Gastrocnemius medialis (tissue), 4 donors: Measurements from ENCODE around the gene PNLIPRP2. TPM values are rescaled to one million over a fixed set of nuclear protein-coding genes. Genes with fewer than 3 reads are reported as not detected.

ENCODE experiments used
- ATAC-seq, 2 donors: fragments of 150-250 bp; one replicate each; pipeline ENCODE4 v1.9.1; 2016
- DNase-seq, 2 donors: peaks; one replicate each; pipeline ENCODE4 v3.0.0-alpha.2; 2019
- H3K27ac ChIP-seq, 4 donors: fragments of 200-600 bp; sonication (generic); 1 replicate in 1 of 4; 2 replicates in 3 of 4; pipeline ENCODE4 v1.5.1; 2016 to 2018; ENCODE audit warnings: mild to moderate bottlenecking in 2 of 4, moderate library complexity in 1 of 4
- H3K27me3 ChIP-seq, 3 donors: fragments of 200-600 bp; sonication (generic) in 2 of 3; 1 replicate in 1 of 3; 2 replicates in 2 of 3; pipeline versions ENCODE4 v1.5.1 to v1.6.0; 2016 to 2019; ENCODE audit warnings: mild to moderate bottlenecking in 1 of 3, moderate library complexity in 1 of 3
- H3K36me3 ChIP-seq, 2 donors: fragments of 200-600 bp; sonication (generic) in 1 of 2; one replicate each; pipeline ENCODE4 v1.5.1; 2017 to 2018
- H3K4me1 ChIP-seq, 2 donors: fragments of 200-600 bp; sonication (generic) in 1 of 2; one replicate each; pipeline ENCODE4 v1.5.1; 2016 to 2017; ENCODE audit warnings: mild to moderate bottlenecking in 2 of 2
- H3K4me3 ChIP-seq, 4 donors: fragments of 200-600 bp; sonication (generic) in 3 of 4; 1 replicate in 1 of 4; 2 replicates in 3 of 4; pipeline ENCODE4 v1.5.1; 2016 to 2019; ENCODE audit warnings: mild to moderate bottlenecking in 2 of 4
- H3K9me3 ChIP-seq, 3 donors: fragments of 200-600 bp; sonication (generic) in 2 of 3; 1 replicate in 1 of 3; 2 replicates in 2 of 3; pipeline ENCODE4 v1.5.1; 2016 to 2019
- CTCF ChIP-seq, 5 experiments: fragments of 450-650 bp in 3 of 5; fragments of 200-600 bp in 2 of 5; sonication (generic) in 2 of 5; IDR thresholded peaks in 4 of 5; conservative IDR thresholded peaks in 1 of 5; 1 replicate in 4 of 5; 2 replicates in 1 of 5; pipeline ENCODE4 v1.5.1; 2016 to 2019; ENCODE audit warnings: antibody characterized with exemption in 5 of 5, mild to moderate bottlenecking in 3 of 5, moderate library complexity in 3 of 5
- POLR2A ChIP-seq, 2 donors: fragments of 450-650 bp; IDR thresholded peaks; one replicate each; pipeline ENCODE4 v1.6.1; 2017; ENCODE audit warnings: antibody characterized with exemption in 2 of 2, mild to moderate bottlenecking in 2 of 2, moderate library complexity in 2 of 2
- in situ Hi-C, 4 donors: fragments of 200-750 bp; cut with MboI; loops; one replicate each; pipeline versions ENCODE4 v1.15.0 to v1.8.0; 2017; ENCODE audit warnings: low sequenced_read_pairs in 4 of 4
- intact Hi-C: fragments of 100-400 bp; cut with DNase I; formaldehyde crosslinking; loops from one replicate; pipeline ENCODE4 v1.15.1; 2023; ENCODE audit warnings: low total_unique reads
- total RNA-seq, 4 donors: library from RNA; depleted of rRNA; stranded (reverse); fragments of >200 nt; gene quantifications; one replicate each; pipeline versions ENCODE4 v1.1.0 to v1.2.3, GENCODE V29; 2016

PNLIPRP2 gene
- total RNA-seq, 4 donors from 2014 or later, result not detected

DNA sequence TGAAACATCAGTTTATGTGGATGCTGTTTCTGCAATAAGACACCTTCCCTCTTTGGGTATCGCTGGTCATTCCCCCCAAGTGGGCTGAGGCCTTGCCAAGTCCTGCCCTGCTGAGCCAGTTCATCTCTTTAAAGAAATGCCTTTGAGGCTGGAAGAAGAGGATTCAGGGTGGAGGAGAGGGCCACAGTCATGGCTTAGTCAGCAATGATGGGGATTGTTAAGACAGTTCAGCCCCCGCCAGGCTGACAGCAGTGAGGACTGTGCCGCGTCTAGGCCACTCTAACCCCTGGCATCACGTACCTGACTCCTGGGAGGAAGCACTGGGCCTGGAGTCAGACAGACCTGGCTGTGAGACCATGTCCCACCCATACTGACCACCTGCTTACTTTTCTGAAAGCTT, 48.3 kb downstream of the PNLIPRP2 start:
- H3K27ac ChIP-seq, result no peak overlapping the region
- no peaks in the 10 kb centered on the region for H3K36me3 ChIP-seq
- TF ChIP-seq CTCF (IDR thresholded peaks at IDR 0.05 in 4 of 5, conservative IDR thresholded peaks at IDR 0.05 in 1 of 5) (no peak), POLR2A (IDR thresholded peaks at IDR 0.05) (no peak)
- no peaks in the 10 kb centered on the region for H3K9me3 ChIP-seq
- DNase-seq (no peak), ATAC-seq (no peak)
- in situ Hi-C loops, result no loop called here
- no peak overlapping the region for H3K4me3 ChIP-seq
- H3K4me1 ChIP-seq, result peaks cover 0 to 4% of the 10 kb centered on the region in 2 donors
- peaks cover 3 to 9% (median 8%) of the 10 kb centered on the region in 3 donors for H3K27me3 ChIP-seq
- intact Hi-C loops, result no loop called here

DNA sequence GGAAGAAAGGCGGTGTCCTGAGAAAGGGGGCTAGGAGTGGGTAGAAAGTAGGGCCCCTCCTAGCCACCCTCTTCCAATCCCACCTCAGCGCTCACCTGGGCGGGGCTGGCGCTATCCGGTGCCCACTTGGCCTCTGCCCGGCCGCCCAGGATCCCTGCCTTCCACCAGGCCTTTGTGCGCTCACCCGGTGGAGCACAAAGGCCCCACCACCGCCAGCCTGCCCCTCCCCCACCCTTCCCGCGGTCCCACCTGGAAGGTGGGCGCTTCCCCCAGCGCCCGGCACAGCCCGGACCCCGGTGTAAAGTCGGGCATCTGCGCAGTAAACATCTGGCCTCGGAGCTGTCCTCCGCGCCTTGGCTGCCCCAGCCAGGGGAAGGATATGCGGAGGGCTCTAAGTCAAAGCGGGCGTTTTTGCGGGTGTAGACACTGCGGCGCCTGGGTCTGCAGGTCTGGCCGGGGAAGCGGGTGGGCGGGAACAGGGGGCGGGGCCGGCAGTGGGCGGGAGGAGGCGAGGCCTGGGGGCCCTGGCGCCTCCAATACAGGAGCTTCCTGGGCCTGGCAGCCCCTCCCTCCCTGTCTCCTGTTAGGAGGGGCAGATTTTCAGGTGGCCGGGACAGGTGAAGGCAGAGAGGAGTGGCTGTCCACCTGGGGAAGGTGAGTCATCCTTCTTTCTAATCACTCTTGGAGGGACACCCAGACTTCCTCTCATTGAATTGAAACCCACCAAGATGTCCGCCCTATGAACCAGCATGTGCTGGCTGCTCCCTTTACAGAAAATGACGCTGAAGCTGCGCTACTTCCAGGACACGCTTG, 49.3 kb downstream of the PNLIPRP2 start:
- Histone ChIP-seq H3K36me3 (no peaks in the 10 kb centered on the region), H3K27ac (no peak overlapping the region), H3K4me3 (no peak overlapping the region), H3K9me3 (no peaks in the 10 kb centered on the region), H3K4me1 (peaks cover 0 to 4% of the 10 kb centered on the region in 2 donors), H3K27me3 (peaks cover 3 to 9% (median 8%) of the 10 kb centered on the region in 3 donors)
- intact Hi-C loops, result no loop called here
- no peak for TF ChIP-seq POLR2A (IDR thresholded peaks at IDR 0.05)
- no peak for TF ChIP-seq CTCF (IDR thresholded peaks at IDR 0.05 in 4 of 5, conservative IDR thresholded peaks at IDR 0.05 in 1 of 5)
- in situ Hi-C loops, result no loop called here
- DNase-seq (no peak), ATAC-seq (no peak)

DNA sequence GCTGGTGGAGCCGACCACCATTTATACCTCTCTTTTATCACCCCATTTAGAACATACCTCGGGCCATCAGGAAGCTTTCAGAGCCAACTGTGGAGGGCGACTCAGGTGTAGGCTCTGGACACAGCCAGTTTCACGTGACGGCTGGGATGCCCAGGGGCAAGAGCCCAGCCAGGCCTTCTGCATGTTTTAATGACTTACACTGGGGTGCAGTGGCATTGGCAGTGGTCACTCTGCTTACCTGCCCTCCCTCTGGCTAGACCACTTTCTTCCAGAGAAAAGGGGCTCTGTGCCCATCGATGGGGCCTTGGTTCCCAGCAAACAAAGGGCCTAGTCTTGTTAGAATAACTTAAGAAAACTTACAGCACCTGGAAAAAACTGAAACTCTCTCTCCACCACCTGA, 50.0 kb downstream of the PNLIPRP2 start:
- in situ Hi-C loops (no loop called here), intact Hi-C loops (no loop called here)
- H3K27ac ChIP-seq, result no peak overlapping the region
- H3K4me1 ChIP-seq, result peaks cover 0 to 2% of the 10 kb centered on the region in 2 donors
- ATAC-seq, result no peak
- peaks cover 3 to 9% (median 8%) of the 10 kb centered on the region in 3 donors for H3K27me3 ChIP-seq
- no peaks in the 10 kb centered on the region for H3K9me3 ChIP-seq
- no peak overlapping the region for H3K4me3 ChIP-seq
- H3K36me3 ChIP-seq, result no peaks in the 10 kb centered on the region
- DNase-seq, result no peak
- TF ChIP-seq POLR2A (IDR thresholded peaks at IDR 0.05) (no peak), CTCF (IDR thresholded peaks at IDR 0.05 in 4 of 5, conservative IDR thresholded peaks at IDR 0.05 in 1 of 5) (no peak)

- H3K9me3 ChIP-seq, result no peaks in the 10 kb centered on the region
- no peak for TF ChIP-seq POLR2A (IDR thresholded peaks at IDR 0.05)
- TF ChIP-seq CTCF (IDR thresholded peaks at IDR 0.05 in 4 of 5, conservative IDR thresholded peaks at IDR 0.05 in 1 of 5), result no peak
- no peak overlapping the region for H3K4me3 ChIP-seq
- H3K4me1 ChIP-seq, result no peaks in the 10 kb centered on the region
- DNase-seq, result no peak
- H3K27ac ChIP-seq, result no peak overlapping the region
- no peak for ATAC-seq
- in situ Hi-C loops, result no loop called here
- intact Hi-C loops, result no loop called here
- H3K27me3 ChIP-seq, result peaks cover 3 to 9% (median 8%) of the 10 kb centered on the region in 3 donors
- no peaks in the 10 kb centered on the region for H3K36me3 ChIP-seq
These were observed 50.6 kb downstream of the PNLIPRP2 start for GRCh38 chr10:116671274-116671926.
